ENCODE data around the gene SEC16B.

DNA sequence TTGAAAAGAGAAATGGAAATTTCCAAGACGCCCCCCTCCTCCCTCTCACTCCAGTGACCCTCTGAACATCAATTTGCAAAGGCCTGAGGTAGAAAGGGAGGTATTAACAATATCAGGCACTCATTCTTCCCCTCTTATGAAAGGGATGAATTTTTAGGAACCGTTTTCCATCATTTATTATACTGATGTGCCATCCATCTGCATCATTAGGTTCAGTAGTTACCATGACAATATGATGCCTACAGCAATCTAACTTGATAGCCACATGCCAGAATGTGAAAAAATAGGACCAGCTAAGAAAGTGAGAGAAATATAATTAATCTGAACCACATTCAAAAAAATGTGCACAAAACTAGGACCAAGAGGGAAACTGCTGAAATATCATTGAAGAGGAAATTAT, 40.9 kb downstream of the SEC16B start:
- no peak for TF ChIP-seq CTCF (conservative IDR thresholded peaks at IDR 0.05; ENCODE audit: low read length)
- no peak for TF ChIP-seq EZH2phosphoT487 (IDR thresholded peaks at IDR 0.05; ENCODE audit: borderline replicate concordance, low read depth, low read length)

Measured in OCI-LY7 (cell line).